GM10266 (cell line): ENCODE measurements around the gene CLASP1.

Experiments
- DNase-seq: peaks from one replicate; pipeline ENCODE4 v3.0.0; 2012; ENCODE audit errors: extremely low spot score
- TF ChIP-seq, protein P1 (sequence below): IDR thresholded peaks from 2 replicates; pipeline ENCODE4 v1.5.1; 2012; ENCODE audit warnings: mild to moderate bottlenecking, low read depth; ENCODE audit not compliant: control insufficient read depth, insufficient read depth; ENCODE audit errors: missing control alignments

Gene CLASP1

DNA sequence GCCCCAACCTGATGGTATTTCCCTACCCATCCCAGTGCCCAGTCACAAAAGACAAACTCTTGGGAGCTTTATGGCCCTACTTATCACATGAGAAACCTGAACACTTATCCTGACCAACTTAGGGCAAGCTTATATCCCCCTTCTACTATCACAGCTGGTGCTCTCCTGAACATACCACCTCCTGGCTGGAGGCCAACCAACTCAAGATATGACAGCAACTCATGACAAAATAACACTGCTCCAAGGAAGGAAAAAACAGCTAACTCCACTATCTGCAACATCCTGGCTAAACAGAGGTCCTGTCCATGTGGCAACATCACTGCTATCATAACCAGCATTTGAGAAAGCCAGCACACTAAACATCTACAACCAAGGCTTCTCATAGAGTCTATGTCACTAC is 20.9 kb upstream of the CLASP1 start:
- no peak for DNase-seq

DNA sequence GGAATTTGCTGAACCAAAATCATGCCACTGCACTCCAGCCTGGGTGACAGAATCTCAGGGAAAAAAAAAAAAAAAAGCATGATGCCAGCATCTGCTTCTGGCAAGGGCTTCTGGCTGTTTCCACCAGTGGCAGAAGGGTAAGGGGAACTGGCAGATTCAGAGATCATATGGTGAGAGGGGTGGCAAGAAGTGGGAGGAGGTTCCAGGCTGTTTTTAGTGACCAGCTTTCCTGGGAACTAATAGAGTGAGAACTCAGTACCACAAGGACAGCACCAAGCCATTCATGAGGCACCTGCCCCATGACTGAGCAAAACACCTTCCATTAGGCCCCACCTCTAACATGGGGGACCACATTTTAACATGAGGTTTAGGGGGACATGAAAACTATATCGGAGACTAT is 18.4 kb upstream of the CLASP1 start:
- TF ChIP-seq, protein P1, sequence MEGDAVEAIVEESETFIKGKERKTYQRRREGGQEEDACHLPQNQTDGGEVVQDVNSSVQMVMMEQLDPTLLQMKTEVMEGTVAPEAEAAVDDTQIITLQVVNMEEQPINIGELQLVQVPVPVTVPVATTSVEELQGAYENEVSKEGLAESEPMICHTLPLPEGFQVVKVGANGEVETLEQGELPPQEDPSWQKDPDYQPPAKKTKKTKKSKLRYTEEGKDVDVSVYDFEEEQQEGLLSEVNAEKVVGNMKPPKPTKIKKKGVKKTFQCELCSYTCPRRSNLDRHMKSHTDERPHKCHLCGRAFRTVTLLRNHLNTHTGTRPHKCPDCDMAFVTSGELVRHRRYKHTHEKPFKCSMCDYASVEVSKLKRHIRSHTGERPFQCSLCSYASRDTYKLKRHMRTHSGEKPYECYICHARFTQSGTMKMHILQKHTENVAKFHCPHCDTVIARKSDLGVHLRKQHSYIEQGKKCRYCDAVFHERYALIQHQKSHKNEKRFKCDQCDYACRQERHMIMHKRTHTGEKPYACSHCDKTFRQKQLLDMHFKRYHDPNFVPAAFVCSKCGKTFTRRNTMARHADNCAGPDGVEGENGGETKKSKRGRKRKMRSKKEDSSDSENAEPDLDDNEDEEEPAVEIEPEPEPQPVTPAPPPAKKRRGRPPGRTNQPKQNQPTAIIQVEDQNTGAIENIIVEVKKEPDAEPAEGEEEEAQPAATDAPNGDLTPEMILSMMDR = no peak

More for the DNA sequence above, 20.9 kb upstream of the CLASP1 start:
- TF ChIP-seq, protein P1 = no peak

DNA sequence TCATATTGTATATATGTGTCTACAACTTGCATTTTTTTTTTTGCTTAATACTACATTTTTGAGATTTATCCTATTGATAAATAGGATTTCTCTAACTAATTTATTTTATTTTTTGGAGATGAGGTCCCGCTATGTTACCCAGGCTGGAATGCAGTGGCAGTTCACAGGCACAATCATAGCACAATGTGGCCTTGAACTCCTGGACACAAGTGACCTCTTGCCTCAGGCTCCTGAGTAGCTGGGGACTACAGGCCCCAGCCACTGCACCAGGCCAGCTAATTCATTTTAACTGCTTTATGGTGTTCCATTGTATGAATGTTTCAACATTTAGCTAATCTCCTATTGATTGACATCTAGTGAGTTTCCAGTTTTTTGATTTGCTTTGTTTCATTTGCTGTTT is 16.8 kb upstream of the CLASP1 start:
- TF ChIP-seq, protein P1 = no peak
- DNase-seq = no peak

More for the DNA sequence above, 18.4 kb upstream of the CLASP1 start:
- DNase-seq = no peak

DNA sequence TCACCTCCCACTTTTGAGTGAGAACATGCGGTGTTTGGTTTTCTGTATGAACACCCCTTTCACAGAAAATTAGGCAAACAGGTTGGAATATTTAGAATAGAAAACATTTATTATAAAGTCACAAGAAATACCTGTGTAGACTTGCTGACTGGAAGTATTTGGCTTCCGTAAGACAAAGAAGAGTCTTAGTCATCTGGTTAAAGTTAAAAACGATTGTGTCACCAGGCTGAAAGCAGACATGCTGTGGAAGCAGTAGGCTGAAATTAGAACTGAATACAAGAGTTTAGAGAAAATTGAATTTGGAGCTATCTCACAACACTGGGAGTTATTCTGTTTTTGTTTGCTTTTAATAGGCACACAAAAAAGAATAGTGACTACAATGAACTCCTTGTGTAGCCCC is 16.2 kb upstream of the CLASP1 start:
- TF ChIP-seq, protein P1 = no peak
- no peak for DNase-seq

DNA sequence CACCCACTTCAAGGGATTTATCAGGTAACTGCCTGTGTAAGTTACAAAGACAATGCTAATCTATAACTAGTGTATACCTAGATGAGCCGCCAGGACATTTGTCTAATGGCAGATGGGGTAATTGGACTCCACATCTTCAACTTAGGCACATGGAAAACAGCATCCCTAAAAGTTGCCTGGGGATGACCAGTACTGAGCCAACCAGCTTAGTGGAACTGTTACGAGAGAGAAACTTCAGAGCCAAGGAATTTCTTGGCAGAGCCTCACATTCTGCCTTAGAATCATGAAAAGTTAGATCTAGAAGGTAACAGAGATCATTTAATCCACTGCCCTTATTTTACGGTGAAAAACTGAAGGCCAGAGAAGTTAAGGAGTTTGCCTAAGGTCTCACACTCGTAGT is 15.5 kb upstream of the CLASP1 start:
- TF ChIP-seq, protein P1 = no peak
- no peak for DNase-seq

DNA sequence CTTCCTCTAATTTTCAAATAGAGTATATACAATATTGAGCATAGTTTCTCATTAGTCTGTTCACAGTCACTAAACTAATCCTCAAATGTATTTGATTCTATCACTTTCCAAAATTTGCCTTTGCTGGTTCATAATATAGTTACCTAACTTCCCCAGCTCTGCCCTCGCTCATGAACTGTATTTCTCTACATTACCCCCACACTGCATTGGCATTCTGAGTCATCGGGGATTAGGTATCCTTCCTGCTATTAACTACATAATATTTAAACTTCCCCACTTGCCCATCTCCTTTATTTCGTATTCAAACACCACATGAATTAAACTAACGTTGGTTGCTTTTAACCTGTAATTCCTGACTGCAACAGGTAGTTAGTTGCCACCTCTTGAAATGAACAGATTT is 14.8 kb upstream of the CLASP1 start:
- no peak for DNase-seq
- TF ChIP-seq, protein P1 = no peak

DNA sequence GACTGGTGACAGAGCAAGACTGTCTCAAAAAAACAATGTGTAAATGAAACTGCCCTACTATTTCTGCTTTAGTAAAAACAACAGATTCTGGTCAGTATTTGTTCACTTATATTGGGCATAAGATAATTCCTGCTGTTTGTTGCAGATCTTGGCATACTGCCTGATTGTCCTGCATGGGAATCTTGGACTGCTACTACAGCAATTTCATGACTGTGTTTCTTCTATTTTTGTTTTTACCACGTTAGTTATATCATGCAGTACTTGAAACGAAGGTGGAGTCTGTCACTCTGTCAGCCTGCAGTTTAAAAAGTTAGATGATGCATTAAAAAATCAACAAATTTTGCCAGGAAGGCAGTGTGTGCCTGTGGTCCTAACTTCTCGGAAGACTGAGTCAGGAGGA is 14.2 kb upstream of the CLASP1 start:
- TF ChIP-seq, protein P1 = no peak
- no peak for DNase-seq
